WI38 (cell line): Measurements from ENCODE around the gene TTYH3.
"Not testable (repeated sequence)": the region's sequence is repeated elsewhere in the genome, so short reads cannot be mapped to it uniquely, and the experiment has no call there.

Source experiments
- H3K4me3 ChIP-seq: 2 replicates; pipeline ENCODE4 v1.5.1; 2011; ENCODE audit warnings: low read depth, mild to moderate bottlenecking, control low read depth, low read length
- TF ChIP-seq, protein P1 (sequence below): IDR thresholded peaks from 2 replicates; pipeline ENCODE4 v1.5.1; 2012; ENCODE audit warnings: low read depth, mild to moderate bottlenecking, control low read depth, low read length

Gene TTYH3

GRCh38 chr7:2608921-2609411 lies 22.8 kb upstream of the TTYH3 start:
- no peak overlapping the region for H3K4me3 ChIP-seq
- TF ChIP-seq, protein P1, sequence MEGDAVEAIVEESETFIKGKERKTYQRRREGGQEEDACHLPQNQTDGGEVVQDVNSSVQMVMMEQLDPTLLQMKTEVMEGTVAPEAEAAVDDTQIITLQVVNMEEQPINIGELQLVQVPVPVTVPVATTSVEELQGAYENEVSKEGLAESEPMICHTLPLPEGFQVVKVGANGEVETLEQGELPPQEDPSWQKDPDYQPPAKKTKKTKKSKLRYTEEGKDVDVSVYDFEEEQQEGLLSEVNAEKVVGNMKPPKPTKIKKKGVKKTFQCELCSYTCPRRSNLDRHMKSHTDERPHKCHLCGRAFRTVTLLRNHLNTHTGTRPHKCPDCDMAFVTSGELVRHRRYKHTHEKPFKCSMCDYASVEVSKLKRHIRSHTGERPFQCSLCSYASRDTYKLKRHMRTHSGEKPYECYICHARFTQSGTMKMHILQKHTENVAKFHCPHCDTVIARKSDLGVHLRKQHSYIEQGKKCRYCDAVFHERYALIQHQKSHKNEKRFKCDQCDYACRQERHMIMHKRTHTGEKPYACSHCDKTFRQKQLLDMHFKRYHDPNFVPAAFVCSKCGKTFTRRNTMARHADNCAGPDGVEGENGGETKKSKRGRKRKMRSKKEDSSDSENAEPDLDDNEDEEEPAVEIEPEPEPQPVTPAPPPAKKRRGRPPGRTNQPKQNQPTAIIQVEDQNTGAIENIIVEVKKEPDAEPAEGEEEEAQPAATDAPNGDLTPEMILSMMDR, result peak; percentile 41

- H3K4me3 ChIP-seq, result not testable (repeated sequence)
Observed at GRCh38 chr7:2609646-2610045, 22.1 kb upstream of the TTYH3 start.

DNA sequence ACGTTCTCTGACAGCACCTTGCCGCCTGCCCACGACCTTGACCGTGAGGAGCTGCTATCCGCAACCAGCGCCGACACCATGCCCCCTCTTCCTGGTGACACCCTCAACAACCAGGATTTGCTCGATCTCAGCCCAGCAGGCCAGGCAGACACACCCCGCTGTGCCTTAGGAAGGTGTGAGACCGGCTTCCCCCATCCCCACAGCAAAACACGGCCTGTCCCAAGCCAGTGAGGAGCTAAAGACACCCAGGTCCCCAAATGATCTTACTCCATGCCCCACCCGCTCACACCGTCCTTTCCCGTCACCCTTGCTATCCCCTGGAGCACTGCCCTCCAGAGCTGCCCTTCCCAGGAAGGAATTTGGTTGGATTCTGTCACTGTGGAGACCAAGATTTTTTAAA lies 21.3 kb upstream of the TTYH3 start:
- TF ChIP-seq, protein P1, result no peak

GRCh38 chr7:2610898-2611297 lies 20.9 kb upstream of the TTYH3 start:
- no peak overlapping the region for H3K4me3 ChIP-seq
- TF ChIP-seq, protein P1, result no peak

More for the DNA sequence above, 21.3 kb upstream of the TTYH3 start:
- H3K4me3 ChIP-seq, result no peak overlapping the region

GRCh38 chr7:2611401-2611800 lies 20.4 kb upstream of the TTYH3 start:
- TF ChIP-seq, protein P1, result no peak

GRCh38 chr7:2611922-2612321 lies 19.9 kb upstream of the TTYH3 start:
- TF ChIP-seq, protein P1, result no peak
- H3K4me3 ChIP-seq, result no peak overlapping the region

More at GRCh38 chr7:2611401-2611800, 20.4 kb upstream of the TTYH3 start:
- no peak overlapping the region for H3K4me3 ChIP-seq

DNA sequence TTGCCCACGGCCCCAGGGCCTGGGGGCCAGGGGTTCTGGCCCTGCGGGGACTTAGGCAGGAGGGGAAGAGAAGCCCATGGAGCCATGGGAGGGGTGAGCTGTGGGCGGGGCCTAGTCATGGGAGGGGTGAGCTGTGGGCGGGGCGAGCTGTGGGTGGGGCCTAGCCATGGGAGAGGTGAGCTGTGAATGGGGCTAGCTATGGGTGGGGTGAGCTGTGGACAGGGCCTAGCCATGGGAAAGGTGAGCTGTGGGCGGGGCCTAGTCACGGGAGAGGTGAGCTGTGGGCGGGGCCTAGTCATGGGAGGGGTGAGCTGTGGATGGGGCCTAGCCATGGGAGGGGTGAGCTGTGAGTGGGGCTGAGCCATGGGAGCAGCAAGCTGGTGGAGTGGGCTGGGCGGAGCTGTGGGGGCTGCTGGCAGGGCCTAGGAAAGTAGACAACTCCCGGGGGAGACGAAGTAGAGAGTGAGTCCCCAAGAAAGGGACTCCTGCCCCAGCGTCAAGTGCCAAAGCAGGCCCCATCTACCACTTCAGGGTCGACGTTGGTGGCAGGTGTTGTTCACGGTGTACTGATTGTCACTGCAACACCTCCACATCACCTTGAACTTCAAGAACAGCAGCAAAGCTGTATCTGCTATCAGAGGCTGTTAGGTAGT lies 19.2 kb upstream of the TTYH3 start:
- TF ChIP-seq, protein P1, result no peak
- H3K4me3 ChIP-seq, result no peak overlapping the region
